ENCODE measurements around the gene XPA. TPM values are rescaled to one million over a fixed set of nuclear protein-coding genes. Genes with fewer than 3 reads are reported as not detected.

Gene XPA
- total RNA-seq, 1 experiment from 2014 or later = 3.0 TPM

- TF ChIP-seq ZNF425 (CRISPR knock-in tag; conservative IDR thresholded peaks at IDR 0.05) = no peak
- TF ChIP-seq ETV6 (CRISPR knock-in tag; IDR thresholded peaks at IDR 0.05) = peak; percentile 93
- TF ChIP-seq STAT6 (CRISPR knock-in tag; conservative IDR thresholded peaks at IDR 0.05; ENCODE audit: low read depth) = no peak
- TF ChIP-seq ATF6 (CRISPR knock-in tag; IDR thresholded peaks at IDR 0.05) = no peak
- TF ChIP-seq MAX (CRISPR knock-in tag; IDR thresholded peaks at IDR 0.05) = peak; percentile 82
- TF ChIP-seq ERG (CRISPR knock-in tag; IDR thresholded peaks at IDR 0.05) = no peak
- no peak for TF ChIP-seq ZSCAN18 (CRISPR knock-in tag; IDR thresholded peaks at IDR 0.05)
- TF ChIP-seq ZNF121 (CRISPR knock-in tag; IDR thresholded peaks at IDR 0.05) = peak; percentile 52; the same call in 1 of the 2 replicates
- no peak for TF ChIP-seq KAT7 (CRISPR knock-in tag; IDR thresholded peaks at IDR 0.05; ENCODE audit: borderline replicate concordance)
- TF ChIP-seq ZBTB43 (CRISPR knock-in tag; IDR thresholded peaks at IDR 0.05) = no peak
- no peak for TF ChIP-seq JUN (CRISPR knock-in tag; IDR thresholded peaks at IDR 0.05)
- 0 out of 2 replicates have a peak, but pooled peaks have one; percentile 37 for TF ChIP-seq CREM (CRISPR knock-in tag; IDR thresholded peaks at IDR 0.05)
- TF ChIP-seq E2F5 (CRISPR knock-in tag; IDR thresholded peaks at IDR 0.05) = 0 out of 2 replicates have a peak, but pooled peaks have one; percentile 73
- no peak for TF ChIP-seq IRF2 (CRISPR knock-in tag; IDR thresholded peaks at IDR 0.05; ENCODE audit: borderline replicate concordance, low read depth)
- TF ChIP-seq FOXJ3 (CRISPR knock-in tag; IDR thresholded peaks at IDR 0.05; ENCODE audit: borderline replicate concordance) = no peak
- no peak for TF ChIP-seq NFATC4 (CRISPR knock-in tag; IDR thresholded peaks at IDR 0.05)
- TF ChIP-seq NR3C1 (CRISPR knock-in tag; conservative IDR thresholded peaks at IDR 0.05; ENCODE audit: low read depth) = no peak
- no peak for TF ChIP-seq ATF3 (CRISPR knock-in tag; conservative IDR thresholded peaks at IDR 0.05)
- peak; percentile 51; the same call in 1 of the 2 replicates for TF ChIP-seq SP1 (CRISPR knock-in tag; conservative IDR thresholded peaks at IDR 0.05)
- no peak for TF ChIP-seq FOXK1 (CRISPR knock-in tag; IDR thresholded peaks at IDR 0.05)
- no peak for TF ChIP-seq ZNF263 (CRISPR knock-in tag; IDR thresholded peaks at IDR 0.05; ENCODE audit: low read depth)
- TF ChIP-seq ZBTB21 (CRISPR knock-in tag; IDR thresholded peaks at IDR 0.05; ENCODE audit: borderline replicate concordance) = 0 out of 2 replicates have a peak, but pooled peaks have one; percentile 31
- TF ChIP-seq GRHL2 (CRISPR knock-in tag; IDR thresholded peaks at IDR 0.05; ENCODE audit: insufficient replicate concordance, severe bottlenecking) = no peak
- no peak for TF ChIP-seq FOXP1 (CRISPR knock-in tag; IDR thresholded peaks at IDR 0.05; ENCODE audit: borderline replicate concordance)
- no peak for TF ChIP-seq MYBL2 (CRISPR knock-in tag; IDR thresholded peaks at IDR 0.05)
These were observed 44.0 kb upstream of the XPA start (continued) for GRCh38 chr9:97740848-97741821.

Data from WTC11 (cell line).